Mammary epithelial cell (primary cell): ENCODE data around the gene IQGAP2.

Source experiments
- CTCF ChIP-seq, 2 donors: IDR thresholded peaks in 1 of 2; conservative IDR thresholded peaks in 1 of 2; 2 replicates each; pipeline ENCODE4 v1.5.1; 2011 to 2012; ENCODE audit warnings: inconsistent platforms in 2 of 2, low read length in 2 of 2, mild to moderate bottlenecking in 2 of 2, control low read depth in 1 of 2, low read depth in 1 of 2; ENCODE audit not compliant: insufficient read depth in 1 of 2; ENCODE audit errors: extremely low read depth in 1 of 2
- EZH2 ChIP-seq: IDR thresholded peaks from 2 replicates; pipeline ENCODE4 v1.6.1; 2012; ENCODE audit warnings: low read length, inconsistent platforms, borderline replicate concordance

GRCh38 chr5:76400466-76400865, 2.6 kb upstream of the IQGAP2 start:
- TF ChIP-seq CTCF (conservative IDR thresholded peaks at IDR 0.05 in 1 of 2, IDR thresholded peaks at IDR 0.05 in 1 of 2; ENCODE audit: extremely low read depth in 1 of 2, insufficient read depth in 1 of 2, low read depth in 1 of 2, low read length in 2 of 2): no peak
- no peak for TF ChIP-seq EZH2
